ENCODE results near the gene SALL3. TPM values are rescaled to one million over a fixed set of nuclear protein-coding genes. Genes with fewer than 3 reads are reported as not detected.

The SALL3 gene
- total and polyA plus RNA-seq, 2 of the 4 experiments (the other 2 are of a cell fraction) = not detected

DNA sequence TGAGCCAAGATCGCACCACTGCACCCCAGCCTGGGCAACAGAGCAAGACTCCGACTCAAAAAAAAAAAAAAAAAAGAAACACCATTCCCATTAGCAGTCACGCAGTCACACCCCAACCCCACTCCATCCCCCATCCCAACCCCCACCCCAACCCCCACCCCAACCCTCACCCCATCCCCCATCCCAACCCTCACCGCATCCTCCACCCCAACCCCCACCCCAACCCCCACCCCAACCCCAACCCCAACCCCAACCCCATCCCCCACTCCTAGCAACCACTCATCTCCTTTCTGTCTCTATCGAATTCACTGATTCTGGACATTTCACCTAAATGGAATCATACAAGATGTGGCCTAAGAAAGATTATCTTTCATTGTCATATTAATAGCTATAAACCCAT lies 63.7 kb downstream of the SALL3 start:
- H3K4me2 ChIP-seq (ENCODE audit: low read depth, low read length) = no peak overlapping the region
- H3K27me3 ChIP-seq (ENCODE audit: control insufficient read depth, insufficient read depth, low read length) = no peaks in the 10 kb centered on the region
- H2BK15ac ChIP-seq (ENCODE audit: low read depth, low read length) = no peak overlapping the region
- no peak overlapping the region for H3K4me3 ChIP-seq (ENCODE audit: insufficient read depth, low read depth, low read length)
- H2BK120ac ChIP-seq (ENCODE audit: low read depth, low read length) = no peak overlapping the region
- H3K27ac ChIP-seq (ENCODE audit: insufficient read depth, low read length) = no peak overlapping the region
- no peaks in the 10 kb centered on the region for H3K36me3 ChIP-seq (ENCODE audit: control insufficient read depth, insufficient read depth, low read length)
- ChIA-PET POLR2A (ENCODE audit: unreplicated experiment) (no interaction called here), CTCF (interaction anchor here (0.6 kb wide), 1 partner anchor 1902 kb away, joined by 4 read pairs; no protein-coding TSS in a partner anchor)
- H4K91ac ChIP-seq (ENCODE audit: insufficient read depth, low read depth, low read length) = no peak overlapping the region
- BruUV-seq (replicated peaks) = no TSS peak
- H2BK5ac ChIP-seq (ENCODE audit: low read depth, low read length, poor library complexity, severe bottlenecking) = no peak overlapping the region
- no peaks in the 10 kb centered on the region; the same call in 1 of the 2 replicates for H3K9me3 ChIP-seq (ENCODE audit: control insufficient read depth, insufficient read depth, low read length)
- H4K20me1 ChIP-seq (ENCODE audit: insufficient read depth, low read length) = no peaks in the 10 kb centered on the region
- no peak overlapping the region for H2BK20ac ChIP-seq (ENCODE audit: low read depth, low read length)
- no peak overlapping the region for H3K14ac ChIP-seq (replicated peaks; ENCODE audit: low read depth, low read length)
- DNase-seq = no peak
- no peak overlapping the region for H3K18ac ChIP-seq (ENCODE audit: low read depth, low read length)
- no peak overlapping the region for H4K5ac ChIP-seq (ENCODE audit: low read depth, low read length)
- H3K9me1 ChIP-seq (ENCODE audit: insufficient read depth, low read length) = no peaks in the 10 kb centered on the region
- H3K4ac ChIP-seq (ENCODE audit: low read depth, low read length) = no peak overlapping the region
- H3K79me1 ChIP-seq (ENCODE audit: low read depth in 1 of 2, low read length in 2 of 2) = no peaks in the 10 kb centered on the region
- no peak overlapping the region for H3K56ac ChIP-seq (ENCODE audit: extremely low read depth, insufficient read depth, low read length)
- H2AK5ac ChIP-seq (ENCODE audit: low read depth, low read length) = no peak overlapping the region
- dilution Hi-C loops (cut with HindIII; ENCODE audit: low sequenced_read_pairs, unreplicated experiment) = no loop called here
- in situ Hi-C loops (cut with MboI; ENCODE audit: low sequenced_read_pairs) = no loop called here
- H2AK9ac ChIP-seq (replicated peaks; ENCODE audit: low read depth, low read length, poor library complexity) = no peak overlapping the region
- no peak overlapping the region for H4K8ac ChIP-seq (ENCODE audit: low read depth in 2 of 2, low read length in 2 of 2)
- no peaks in the 10 kb centered on the region for H3K4me1 ChIP-seq (ENCODE audit: control insufficient read depth, insufficient read depth, low read length)
- TF ChIP-seq, protein P1, sequence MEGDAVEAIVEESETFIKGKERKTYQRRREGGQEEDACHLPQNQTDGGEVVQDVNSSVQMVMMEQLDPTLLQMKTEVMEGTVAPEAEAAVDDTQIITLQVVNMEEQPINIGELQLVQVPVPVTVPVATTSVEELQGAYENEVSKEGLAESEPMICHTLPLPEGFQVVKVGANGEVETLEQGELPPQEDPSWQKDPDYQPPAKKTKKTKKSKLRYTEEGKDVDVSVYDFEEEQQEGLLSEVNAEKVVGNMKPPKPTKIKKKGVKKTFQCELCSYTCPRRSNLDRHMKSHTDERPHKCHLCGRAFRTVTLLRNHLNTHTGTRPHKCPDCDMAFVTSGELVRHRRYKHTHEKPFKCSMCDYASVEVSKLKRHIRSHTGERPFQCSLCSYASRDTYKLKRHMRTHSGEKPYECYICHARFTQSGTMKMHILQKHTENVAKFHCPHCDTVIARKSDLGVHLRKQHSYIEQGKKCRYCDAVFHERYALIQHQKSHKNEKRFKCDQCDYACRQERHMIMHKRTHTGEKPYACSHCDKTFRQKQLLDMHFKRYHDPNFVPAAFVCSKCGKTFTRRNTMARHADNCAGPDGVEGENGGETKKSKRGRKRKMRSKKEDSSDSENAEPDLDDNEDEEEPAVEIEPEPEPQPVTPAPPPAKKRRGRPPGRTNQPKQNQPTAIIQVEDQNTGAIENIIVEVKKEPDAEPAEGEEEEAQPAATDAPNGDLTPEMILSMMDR (conservative IDR thresholded peaks at IDR 0.05; ENCODE audit: low read depth, low read length) = no peak
- TF ChIP-seq USF2 (IDR thresholded peaks at IDR 0.05; ENCODE audit: low read depth, low read length) (no peak), POLR2A (IDR thresholded peaks at IDR 0.05; ENCODE audit: low read depth, low read length) (no peak), SMC3 (IDR thresholded peaks at IDR 0.05; ENCODE audit: low read depth, low read length) (no peak), MAFK (IDR thresholded peaks at IDR 0.05; ENCODE audit: low read depth, low read length) (no peak), RCOR1 (IDR thresholded peaks at IDR 0.05; ENCODE audit: insufficient replicate concordance, low read length) (no peak), RAD21 (IDR thresholded peaks at IDR 0.05; ENCODE audit: low read length) (no peak), CEBPB (IDR thresholded peaks at IDR 0.05; ENCODE audit: low read depth, low read length) (no peak), RFX5 (IDR thresholded peaks at IDR 0.05; ENCODE audit: low read depth, low read length) (no peak), CHD1 (IDR thresholded peaks at IDR 0.05; ENCODE audit: low read depth, low read length) (no peak), MAZ (IDR thresholded peaks at IDR 0.05; ENCODE audit: borderline replicate concordance, low read depth, low read length) (no peak)
- no peak overlapping the region for H3K9ac ChIP-seq (ENCODE audit: low read depth, low read length)
- intact Hi-C loops (cut with micrococcal nuclease) = no loop called here
- ATAC-seq (ENCODE audit: low read depth) = no peak
- H2AFZ ChIP-seq (replicated peaks; ENCODE audit: low read length, poor library complexity) = no peak overlapping the region
- WGBS, 2 experiments (ENCODE audit: extremely low coverage in 2 of 2, insufficient read length in 1 of 2) = 100% methylated on average over 1 of the region's 5 CpGs; no CpG with 5 or more reads in 1 of the 2 experiments
- no peak overlapping the region for H3K23ac ChIP-seq (ENCODE audit: low read depth, low read length)
